Body of pancreas (tissue), 4 donors: ENCODE measurements around the gene PARP8. TPM values are rescaled to one million over a fixed set of nuclear protein-coding genes. Genes with fewer than 3 reads are reported as not detected.
"Not testable (repeated sequence)": the region's sequence is repeated elsewhere in the genome, so short reads cannot be mapped to it uniquely, and the experiment has no call there.

ENCODE experiments used
- ATAC-seq: fragments of 150-250 bp; one replicate; pipeline ENCODE4 v1.9.1; 2016
- DNase-seq, 4 donors: peaks; one replicate each; pipeline ENCODE4 v3.0.0-alpha.2; 2019
- H3K27ac ChIP-seq, 4 donors: fragments of 200-600 bp; sonication (generic); 1 replicate in 3 of 4; 2 replicates in 1 of 4; pipeline versions ENCODE4 v1.5.1 to v1.6.1; 2016 to 2019; ENCODE audit warnings: mild to moderate bottlenecking in 1 of 4, mixed read lengths in 1 of 4, moderate library complexity in 1 of 4
- H3K27me3 ChIP-seq, 2 donors: fragments of 200-600 bp; sonication (generic); one replicate each; pipeline ENCODE4 v1.6.0; 2016; ENCODE audit warnings: mild to moderate bottlenecking in 1 of 2
- H3K36me3 ChIP-seq, 2 donors: fragments of 200-600 bp; sonication (generic); replicated peaks in 1 of 2; 2 replicates each; pipeline ENCODE4 v1.5.1; 2016; ENCODE audit warnings: low read depth in 2 of 2; ENCODE audit not compliant: insufficient read depth in 1 of 2
- H3K4me1 ChIP-seq: fragments of 200-600 bp; sonication (generic); one replicate; pipeline ENCODE4 v1.6.0; 2016
- H3K4me3 ChIP-seq, 2 donors: fragments of 200-600 bp; sonication (generic); 1 replicate in 1 of 2; 2 replicates in 1 of 2; pipeline ENCODE4 v1.5.1; 2016 to 2019
- H3K9me3 ChIP-seq, 3 donors: fragments of 200-600 bp; sonication (generic); 1 replicate in 2 of 3; 2 replicates in 1 of 3; pipeline ENCODE4 v1.5.1; 2016
- CTCF ChIP-seq, 7 experiments: fragments of 450-650 bp in 4 of 7; fragments of 200-600 bp in 3 of 7; sonication (generic) in 3 of 7; IDR thresholded peaks; one replicate each; pipeline ENCODE4 v1.5.1; 2016 to 2019; ENCODE audit warnings: antibody characterized with exemption in 7 of 7
- POLR2A ChIP-seq, 3 donors: fragments of 450-650 bp; IDR thresholded peaks; one replicate each; pipeline ENCODE4 v1.6.1; 2016; ENCODE audit warnings: antibody characterized with exemption in 3 of 3, mild to moderate bottlenecking in 2 of 3
- WGBS, 2 donors: methylation state at CpG; one replicate each; pipeline ENCODE4 v1.1.5; 2017; 5-methylcytosine and 5-hydroxymethylcytosine counted together
- intact Hi-C: fragments of 100-400 bp; cut with DNase I; formaldehyde crosslinking; loops from one replicate; pipeline ENCODE4 v1.15.1; 2023
- total RNA-seq, 2 donors: library from RNA; depleted of rRNA; stranded (reverse); fragments of >200 nt; gene quantifications; one replicate each; pipeline ENCODE4 v1.1.0, GENCODE V29; 2016

The PARP8 gene
- total RNA-seq, 2 donors from 2014 or later, result 13.5 to 17.9 TPM

- Histone ChIP-seq H3K4me3 (no peak overlapping the region), H3K36me3 (no peaks in the 10 kb centered on the region), H3K27ac (no peak overlapping the region), H3K4me1 (no peaks in the 10 kb centered on the region), H3K9me3 (no peaks in the 10 kb centered on the region), H3K27me3 (no peaks in the 10 kb centered on the region)
- DNase-seq (no peak), ATAC-seq (no peak)
- intact Hi-C loops, result no loop called here
- TF ChIP-seq POLR2A (IDR thresholded peaks at IDR 0.05), result no peak
- TF ChIP-seq CTCF (IDR thresholded peaks at IDR 0.05), result no peak
- 70 to 72% methylated on average over 2 of the region's 2 CpGs for WGBS, 2 donors
These were observed 100.5 kb downstream of the PARP8 start for GRCh38 chr5:50766967-50767366.

- H3K4me3 ChIP-seq, result no peak overlapping the region
- no peaks in the 10 kb centered on the region for H3K36me3 ChIP-seq
- TF ChIP-seq CTCF (IDR thresholded peaks at IDR 0.05), result no peak
- no peak for TF ChIP-seq POLR2A (IDR thresholded peaks at IDR 0.05)
- DNase-seq (no peak), ATAC-seq (no peak)
- no peaks in the 10 kb centered on the region for H3K27me3 ChIP-seq
- H3K27ac ChIP-seq, result no peak overlapping the region
- no peaks in the 10 kb centered on the region for H3K4me1 ChIP-seq
- intact Hi-C loops, result no loop called here
- H3K9me3 ChIP-seq, result no peaks in the 10 kb centered on the region
- 85 to 89% methylated on average over 1 of the region's 1 CpG for WGBS, 2 donors
These were observed 101.2 kb downstream of the PARP8 start for GRCh38 chr5:50767588-50767987.

- no peaks in the 10 kb centered on the region for H3K9me3 ChIP-seq
- H3K4me3 ChIP-seq, result no peak overlapping the region
- WGBS, 2 donors, result 86 to 96% methylated on average over 4 of the region's 4 CpGs
- ATAC-seq, result no peak
- TF ChIP-seq POLR2A (IDR thresholded peaks at IDR 0.05) (no peak), CTCF (IDR thresholded peaks at IDR 0.05) (no peak)
- H3K27ac ChIP-seq, result no peak overlapping the region
- intact Hi-C loops, result no loop called here
- no peaks in the 10 kb centered on the region for H3K36me3 ChIP-seq
- H3K4me1 ChIP-seq, result no peaks in the 10 kb centered on the region
- DNase-seq, result no peak
- H3K27me3 ChIP-seq, result no peaks in the 10 kb centered on the region
These were observed 102.2 kb downstream of the PARP8 start for GRCh38 chr5:50768634-50769033.

GRCh38 chr5:50770441-50770840 lies 104.0 kb downstream of the PARP8 start:
- intact Hi-C loops, result no loop called here
- Histone ChIP-seq H3K4me3 (no peak overlapping the region), H3K27me3 (no peaks in the 10 kb centered on the region), H3K36me3 (no peaks in the 10 kb centered on the region), H3K9me3 (no peaks in the 10 kb centered on the region), H3K27ac (no peak overlapping the region), H3K4me1 (no peaks in the 10 kb centered on the region)
- no peak for TF ChIP-seq CTCF (IDR thresholded peaks at IDR 0.05)
- TF ChIP-seq POLR2A (IDR thresholded peaks at IDR 0.05), result no peak
- WGBS, 2 donors, result 82 to 85% methylated on average over 3 of the region's 3 CpGs
- ATAC-seq (no peak), DNase-seq (no peak)

- H3K36me3 ChIP-seq, intact Hi-C loops, H3K4me1 ChIP-seq, DNase-seq, ATAC-seq, H3K9me3 ChIP-seq, H3K27ac ChIP-seq, H3K4me3 ChIP-seq, H3K27me3 ChIP-seq: not testable (repeated sequence)
- WGBS, 2 donors, result 93 to 97% methylated on average over 19 to 49 of the region's 51 CpGs
These were observed 108.2 kb downstream of the PARP8 start for GRCh38 chr5:50774446-50775175.
